ENCODE data around the gene PALM2AKAP2.

DNA sequence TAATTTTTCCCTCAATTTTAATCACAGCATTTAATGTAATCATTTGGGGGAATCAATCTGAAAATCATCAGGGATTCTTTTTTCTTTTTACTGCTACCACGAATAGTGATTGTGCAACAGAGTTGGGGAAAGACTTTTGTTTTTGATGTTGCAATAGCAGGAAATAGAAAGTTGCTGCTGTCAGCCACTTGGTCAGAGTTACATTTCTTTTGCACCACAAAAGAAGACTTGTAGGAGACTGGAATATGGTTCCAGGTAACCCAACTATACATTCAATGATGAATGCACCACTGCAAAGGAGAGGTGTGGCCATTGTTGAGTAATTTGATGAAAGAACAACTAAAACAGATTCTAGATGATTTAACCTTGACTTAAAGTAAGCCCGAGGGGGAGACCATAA lies 46.3 kb upstream of the PALM2AKAP2 start:
- TF ChIP-seq, protein P1, sequence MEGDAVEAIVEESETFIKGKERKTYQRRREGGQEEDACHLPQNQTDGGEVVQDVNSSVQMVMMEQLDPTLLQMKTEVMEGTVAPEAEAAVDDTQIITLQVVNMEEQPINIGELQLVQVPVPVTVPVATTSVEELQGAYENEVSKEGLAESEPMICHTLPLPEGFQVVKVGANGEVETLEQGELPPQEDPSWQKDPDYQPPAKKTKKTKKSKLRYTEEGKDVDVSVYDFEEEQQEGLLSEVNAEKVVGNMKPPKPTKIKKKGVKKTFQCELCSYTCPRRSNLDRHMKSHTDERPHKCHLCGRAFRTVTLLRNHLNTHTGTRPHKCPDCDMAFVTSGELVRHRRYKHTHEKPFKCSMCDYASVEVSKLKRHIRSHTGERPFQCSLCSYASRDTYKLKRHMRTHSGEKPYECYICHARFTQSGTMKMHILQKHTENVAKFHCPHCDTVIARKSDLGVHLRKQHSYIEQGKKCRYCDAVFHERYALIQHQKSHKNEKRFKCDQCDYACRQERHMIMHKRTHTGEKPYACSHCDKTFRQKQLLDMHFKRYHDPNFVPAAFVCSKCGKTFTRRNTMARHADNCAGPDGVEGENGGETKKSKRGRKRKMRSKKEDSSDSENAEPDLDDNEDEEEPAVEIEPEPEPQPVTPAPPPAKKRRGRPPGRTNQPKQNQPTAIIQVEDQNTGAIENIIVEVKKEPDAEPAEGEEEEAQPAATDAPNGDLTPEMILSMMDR (IDR thresholded peaks at IDR 0.05): no peak
- TF ChIP-seq POLR2A (IDR thresholded peaks at IDR 0.05): no peak
